NCI-H146 (cell line): ENCODE measurements around the gene KCNMB1.

Experiments
- DNase-seq: peaks from one replicate; lab custom pipeline; 2025; lab: John Stamatoyannopoulos, UW

The KCNMB1 gene

DNA sequence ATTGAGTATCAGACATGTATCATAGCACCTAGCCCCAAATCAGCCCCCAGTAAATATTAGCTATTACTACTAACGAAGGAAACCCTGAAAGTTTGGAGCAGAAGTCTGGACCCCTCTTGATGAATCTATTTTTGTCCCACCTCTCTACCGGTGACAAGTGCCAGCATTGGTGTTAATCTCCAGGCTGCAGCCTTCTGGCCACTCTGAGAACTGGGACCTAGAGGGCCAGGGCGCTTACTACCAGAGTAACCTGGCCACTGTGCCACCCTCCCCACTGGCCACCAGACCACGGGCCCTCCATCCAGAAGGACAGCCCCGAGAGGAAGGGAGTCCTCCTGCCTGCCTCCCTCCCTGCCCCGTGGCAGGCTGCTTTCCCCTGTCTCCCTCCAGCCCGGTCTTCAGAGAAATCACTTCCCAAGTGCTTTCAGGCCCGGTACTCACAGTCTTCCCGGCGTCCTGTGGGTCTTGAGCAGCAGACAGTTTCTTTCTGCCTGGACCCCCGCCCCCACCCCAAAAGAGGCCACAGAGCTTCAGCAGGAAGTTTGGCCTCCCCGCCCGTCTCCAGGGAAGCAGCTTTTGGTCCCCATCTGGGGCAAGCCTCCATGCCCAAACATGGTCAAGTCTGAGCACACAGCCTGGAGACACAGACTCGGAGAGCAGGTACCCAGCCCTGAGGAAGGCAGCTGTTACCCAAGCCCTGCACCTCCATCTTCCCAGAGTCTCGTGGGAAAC is at the start of gene KCNMB1:
Gene KCNMB1 (minus strand): TSS at position 550 of the 732 bp plus-strand sequence. CDS start 3,920 bp downstream, outside the sequence.
- no peak for DNase-seq

- DNase-seq = no peak
These were observed 49.4 kb upstream of the KCNMB1 start for GRCh38 chr5:170438581-170438980.

- DNase-seq = no peak
These were observed 48.6 kb upstream of the KCNMB1 start for GRCh38 chr5:170437621-170438375.

DNA sequence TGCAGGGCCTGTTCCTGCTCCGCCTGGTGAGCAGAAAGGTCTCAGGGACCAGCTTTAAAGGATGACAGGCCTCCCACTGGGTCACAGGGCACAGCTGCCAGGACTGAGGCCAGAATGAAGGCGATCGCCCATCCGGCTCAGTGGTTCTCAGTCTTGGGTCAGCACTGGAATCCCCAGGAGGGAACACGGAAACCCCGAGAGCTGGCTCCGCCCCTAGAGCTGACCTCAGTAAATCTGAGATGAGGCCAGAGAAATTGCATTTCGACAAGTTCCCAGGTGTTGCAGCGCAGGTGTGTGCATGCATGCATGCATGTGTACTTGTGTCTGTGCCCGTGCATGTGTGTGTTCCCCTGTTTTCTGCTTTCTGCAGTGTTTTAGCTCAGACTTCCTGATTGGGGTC is 47.2 kb upstream of the KCNMB1 start:
- no peak for DNase-seq

DNA sequence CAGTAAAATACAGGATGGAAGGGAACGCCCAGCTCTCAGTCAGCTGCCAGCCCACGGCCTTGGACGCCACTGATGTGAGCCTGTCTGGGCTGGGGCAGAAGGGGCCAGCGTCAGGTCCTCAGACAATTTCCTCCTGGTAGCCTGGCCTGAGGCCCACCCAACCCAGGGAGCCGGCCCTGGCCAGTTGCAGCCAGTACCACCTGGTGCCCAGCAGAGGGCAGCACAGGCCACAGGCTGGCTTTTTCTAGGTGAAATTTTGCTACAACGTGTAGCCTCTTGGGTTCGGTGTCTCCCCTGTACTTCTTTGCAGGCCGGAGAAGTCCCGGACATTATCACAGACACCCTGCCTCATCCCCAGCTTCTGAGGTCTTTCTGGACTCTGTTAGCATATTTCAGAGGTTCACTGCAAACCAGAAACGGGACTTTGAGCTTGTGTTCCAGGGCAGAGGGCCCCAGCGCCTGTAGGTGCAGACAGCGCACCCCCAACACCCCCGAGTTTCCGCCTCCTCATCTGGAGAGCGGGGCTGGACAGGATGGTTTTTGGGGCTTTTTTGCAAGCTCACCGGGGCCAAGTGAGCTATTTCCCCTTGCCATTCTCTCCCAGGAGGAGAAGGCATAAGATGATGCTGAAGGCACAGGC is 45.9 kb upstream of the KCNMB1 start:
- DNase-seq = no peak

DNA sequence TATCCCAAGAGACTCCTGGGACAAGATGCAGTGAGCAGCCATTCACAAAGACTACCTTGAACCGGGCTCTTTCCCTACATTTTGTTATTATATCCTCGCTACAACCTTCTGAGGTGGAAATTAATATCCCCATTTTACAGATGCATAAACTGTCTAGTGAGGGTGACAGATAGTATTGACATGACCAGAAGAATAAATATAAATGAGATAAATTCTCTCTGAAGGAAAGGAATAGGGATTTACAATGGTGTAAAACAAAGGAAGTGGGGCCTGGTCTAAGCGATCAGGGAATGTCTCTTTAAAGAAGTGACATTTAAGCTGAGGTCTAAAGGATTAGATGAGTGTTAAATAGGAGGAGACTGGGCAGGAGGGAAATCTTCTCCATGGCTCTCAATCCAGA is 43.5 kb upstream of the KCNMB1 start:
- DNase-seq = no peak

- no peak for DNase-seq
These were observed 42.4 kb upstream of the KCNMB1 start for GRCh38 chr5:170431571-170431970.

DNA sequence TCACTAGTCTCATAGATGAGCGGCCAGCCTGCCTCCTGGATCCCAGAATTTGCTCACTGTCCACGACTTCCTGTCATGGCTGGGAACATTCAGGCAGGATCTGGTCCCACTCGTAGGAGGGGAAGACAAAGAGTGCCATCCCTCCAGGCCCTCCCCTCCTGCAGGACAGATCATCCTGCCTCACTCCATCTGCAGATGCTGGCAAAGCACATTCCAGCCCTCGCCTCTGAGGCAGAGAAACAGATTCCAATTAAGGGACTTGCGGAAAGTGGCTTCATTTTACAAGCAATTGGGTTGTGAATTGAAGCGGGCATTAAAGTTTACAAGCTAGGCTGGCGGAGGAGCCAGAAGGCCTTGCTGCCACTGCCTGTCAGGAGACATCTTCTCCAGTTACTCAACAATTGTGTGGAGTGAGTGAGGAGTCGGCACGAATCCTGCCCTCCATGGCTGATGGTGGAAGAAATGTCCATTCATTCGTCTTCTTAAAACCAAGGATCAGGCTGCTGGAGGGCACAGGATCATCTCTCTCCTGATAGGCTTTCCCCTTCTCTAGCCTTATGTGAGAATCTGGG is 41.8 kb upstream of the KCNMB1 start:
- DNase-seq = no peak

GRCh38 chr5:170430256-170430655 is 41.1 kb upstream of the KCNMB1 start:
- no peak for DNase-seq

GRCh38 chr5:170429014-170429413 is 39.8 kb upstream of the KCNMB1 start:
- no peak for DNase-seq

- no peak for DNase-seq
These were observed 38.6 kb upstream of the KCNMB1 start for GRCh38 chr5:170427672-170428236.

- DNase-seq = no peak
These were observed 37.6 kb upstream of the KCNMB1 start for GRCh38 chr5:170426786-170427185.

DNA sequence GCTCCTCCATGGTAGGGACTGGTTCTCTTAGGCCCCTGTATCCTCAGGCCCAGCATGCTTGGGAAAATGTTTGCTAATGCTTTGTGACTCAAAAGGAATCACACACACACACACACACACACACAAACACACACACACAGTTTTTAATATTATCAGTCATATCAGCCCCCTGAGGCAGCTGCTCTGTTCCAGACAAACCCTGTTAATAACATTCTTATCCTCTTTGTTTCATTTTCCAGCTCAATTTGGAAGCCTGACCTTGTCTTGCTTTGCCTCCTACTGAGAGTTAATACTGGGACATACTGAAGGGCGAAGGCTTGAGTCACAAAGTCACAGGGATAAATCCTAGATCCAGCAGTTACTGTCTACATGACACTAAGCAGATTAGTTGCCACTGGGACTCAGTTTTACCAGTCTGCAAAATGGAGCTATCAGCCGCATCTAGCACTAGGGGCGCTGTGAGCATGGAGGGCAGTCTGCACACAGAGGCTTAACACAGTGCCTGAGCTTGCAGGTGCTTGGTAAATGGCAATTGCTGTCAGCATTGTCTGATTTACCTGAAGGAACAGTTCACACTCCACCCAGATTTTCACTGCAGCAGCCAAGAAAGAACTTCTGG is 37.1 kb upstream of the KCNMB1 start:
- DNase-seq = no peak

DNA sequence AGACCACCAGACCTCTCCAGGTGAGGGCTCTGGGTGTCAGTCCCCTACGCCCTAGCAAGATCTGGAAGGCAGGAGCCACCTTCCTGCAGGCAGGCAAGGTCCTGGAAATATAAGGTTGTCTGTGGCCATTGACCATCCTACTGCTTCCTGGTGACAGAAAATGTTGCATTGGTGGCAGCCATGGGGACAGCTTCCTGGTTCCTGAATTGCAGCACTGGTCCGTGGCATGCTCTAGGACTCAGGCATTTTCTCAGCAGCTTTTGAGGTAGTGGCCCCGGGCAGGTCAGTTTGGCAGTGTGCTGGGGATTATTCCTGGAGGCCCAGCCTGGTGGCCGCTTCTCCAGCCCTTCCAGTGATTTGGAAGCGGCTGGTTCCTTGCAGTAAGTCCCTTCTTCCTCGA is 36.6 kb upstream of the KCNMB1 start:
- no peak for DNase-seq

DNA sequence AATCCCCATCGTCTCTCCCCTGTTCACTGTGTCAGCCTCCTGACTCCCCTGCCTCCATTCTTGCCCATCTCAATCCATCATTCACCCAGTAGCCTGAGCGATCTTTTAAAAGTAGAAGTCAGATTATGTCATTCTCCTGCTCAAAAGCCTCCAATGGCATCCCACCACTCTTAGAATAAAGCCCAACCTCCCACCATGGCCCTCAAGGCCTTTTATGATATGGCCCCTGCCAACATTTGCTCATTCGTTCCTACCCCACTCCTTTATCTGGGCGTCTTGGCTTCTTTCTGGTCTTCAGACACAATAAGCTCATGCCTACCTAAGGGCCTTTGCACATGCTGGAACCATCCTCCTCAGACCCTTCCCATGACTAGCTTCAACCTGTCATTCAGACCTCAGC is 35.5 kb upstream of the KCNMB1 start:
- DNase-seq = no peak

- no peak for DNase-seq
These were observed 34.5 kb upstream of the KCNMB1 start for GRCh38 chr5:170423692-170424091.

GRCh38 chr5:170421826-170422225 is 32.7 kb upstream of the KCNMB1 start:
- no peak for DNase-seq

DNA sequence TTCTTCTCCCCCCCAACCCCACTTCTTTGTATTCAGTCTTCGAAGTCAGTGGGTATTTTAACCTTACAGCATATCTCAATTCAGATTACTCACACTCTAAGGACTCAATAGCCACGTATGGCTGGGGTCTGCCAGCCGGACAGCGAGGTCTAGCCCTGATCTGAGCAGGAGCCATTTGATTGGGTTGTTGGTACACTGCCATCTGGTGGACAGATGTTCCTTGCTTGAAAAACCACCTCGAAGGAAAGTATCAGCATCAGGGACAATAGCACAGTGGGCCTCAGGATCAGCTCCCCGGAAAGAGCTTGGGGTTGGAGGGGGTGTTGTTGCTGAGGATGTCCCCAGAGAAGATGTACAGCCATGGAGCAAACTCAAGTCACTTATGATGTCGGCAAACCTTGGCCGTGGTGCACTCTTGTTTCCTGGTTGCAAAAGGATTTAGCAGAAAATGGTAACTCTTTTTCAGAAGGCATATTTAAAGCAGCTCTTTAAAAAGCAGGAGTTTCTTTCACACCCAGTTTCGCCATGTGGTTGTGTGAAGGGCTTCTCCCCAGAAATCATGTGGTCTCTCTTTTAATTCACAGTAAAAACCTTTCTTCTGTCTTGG is 31.7 kb upstream of the KCNMB1 start:
- peak; percentile 36 for DNase-seq

GRCh38 chr5:170419643-170420042 is 30.5 kb upstream of the KCNMB1 start:
- DNase-seq = no peak

DNA sequence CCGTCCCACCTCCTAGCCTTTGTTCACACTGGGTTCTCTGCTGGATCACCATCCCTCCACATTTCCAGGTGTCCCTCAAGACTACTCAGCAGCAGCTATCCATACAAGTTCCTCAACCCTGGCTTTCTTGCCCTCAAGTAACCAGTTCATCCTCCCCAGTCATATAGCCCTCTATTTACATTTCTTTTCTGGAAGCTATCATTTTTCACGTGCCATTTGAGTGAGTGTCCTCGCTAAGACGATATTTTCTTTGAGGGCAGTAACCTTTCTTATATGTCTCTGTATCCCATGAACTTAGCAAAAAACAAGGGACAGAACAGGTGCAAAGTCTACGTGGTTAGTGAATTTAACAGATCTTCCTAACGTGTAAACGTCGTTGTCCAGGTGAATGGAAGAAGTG is 29.6 kb upstream of the KCNMB1 start:
- no peak for DNase-seq

- DNase-seq = no peak
These were observed 27.4 kb upstream of the KCNMB1 start for GRCh38 chr5:170416526-170416925.

DNA sequence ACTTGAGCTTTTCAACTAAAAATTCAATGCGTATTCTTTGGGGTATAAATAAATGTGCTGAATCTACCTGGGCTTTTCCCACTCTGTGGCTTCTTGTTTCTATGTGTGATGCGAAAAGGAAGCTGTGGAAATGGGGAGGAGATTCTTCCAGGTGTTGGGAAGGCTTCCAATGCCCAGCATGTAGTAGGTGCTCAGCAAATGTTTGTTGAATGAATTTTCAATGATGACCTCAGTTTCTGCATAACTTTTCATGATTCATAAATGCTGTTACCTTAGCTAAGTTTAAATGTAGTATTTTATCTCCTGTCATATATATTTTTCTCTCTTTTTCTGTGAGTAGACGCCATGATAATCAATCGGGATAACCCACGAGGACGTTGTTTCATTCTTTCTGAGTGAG is 25.6 kb upstream of the KCNMB1 start:
- DNase-seq = no peak
